HEK293 (cell line): Measurements from ENCODE around the gene TSPAN3.
A peak's percentile ranks its signal among the peaks of the same experiment; 100 is the strongest.

Experiments used
- CTCF ChIA-PET: fragments of 350-600 bp; formaldehyde crosslinking; extraction: SDS; loops from one replicate; lab custom pipeline; 2021; ENCODE audit warnings: antibody characterized with exemption; lab: Yijun Ruan, JAX
- POLR2A ChIA-PET: fragments of 300-600 bp; formaldehyde crosslinking; extraction: SDS; loops from one replicate; lab custom pipeline; 2020; ENCODE audit warnings: antibody characterized with exemption, inconsistent platforms; lab: Yijun Ruan, JAX
- H3K27ac ChIP-seq: fragments of 200-500 bp; sonication (Bioruptor generic); 2 replicates; pipeline ENCODE4 v1.5.1; 2014; ENCODE audit warnings: low read depth, low read length, control low read depth, inconsistent platforms; ENCODE audit errors: extremely low read depth
- H3K36me3 ChIP-seq, 2 experiments: fragments of 200-500 bp in 1 of 2; sonication (Bioruptor generic) in 1 of 2; 1 replicate in 1 of 2; 2 replicates in 1 of 2; pipeline ENCODE4 v1.5.1; 2014 to 2017; ENCODE audit warnings: inconsistent platforms in 2 of 2, low read length in 2 of 2; ENCODE audit not compliant: control insufficient read depth in 2 of 2, insufficient read depth in 1 of 2
- H3K4me1 ChIP-seq: fragments of 200-500 bp; sonication (Bioruptor generic); 2 replicates; pipeline ENCODE4 v1.5.1; 2014; ENCODE audit warnings: mild to moderate bottlenecking, low read length, inconsistent platforms; ENCODE audit not compliant: control insufficient read depth, insufficient read depth
- H3K4me3 ChIP-seq: 2 replicates; pipeline ENCODE4 v1.5.1; 2011; ENCODE audit warnings: low read depth, mild to moderate bottlenecking, control low read depth, low read length, moderate library complexity
- H3K9me3 ChIP-seq: fragments of 200-500 bp; sonication (Bioruptor generic); 2 replicates; pipeline ENCODE4 v1.5.1; 2014; ENCODE audit warnings: low read depth, low read length, inconsistent platforms; ENCODE audit not compliant: control insufficient read depth, insufficient read depth
- HOXC10 ChIP-seq: sonication (generic); formaldehyde crosslinking; IDR thresholded peaks from 2 replicates; pipeline ENCODE4 v1.8.1; 2023; ENCODE audit warnings: mild to moderate bottlenecking, missing genetic modification reagents
- HOXD13 ChIP-seq: sonication (generic); formaldehyde crosslinking; IDR thresholded peaks from 2 replicates; pipeline ENCODE4 v1.8.0; 2022; ENCODE audit warnings: missing genetic modification reagents, borderline replicate concordance
- KLF9 ChIP-seq: fragments of 450-650 bp; formaldehyde crosslinking; IDR thresholded peaks from 2 replicates; pipeline ENCODE4 v1.5.1; 2016; ENCODE audit warnings: missing biosample characterization, missing genetic modification characterization, low read depth
- MZF1 ChIP-seq: fragments of 450-650 bp; formaldehyde crosslinking; IDR thresholded peaks from 2 replicates; pipeline ENCODE4 v1.5.1; 2017; ENCODE audit warnings: missing biosample characterization, missing genetic modification characterization, borderline replicate concordance
- PRDM10 ChIP-seq: fragments of 450-650 bp; formaldehyde crosslinking; IDR thresholded peaks from 2 replicates; pipeline ENCODE4 v1.5.1; 2016; ENCODE audit warnings: missing biosample characterization, missing genetic modification characterization
- SALL2 ChIP-seq: fragments of 450-650 bp; formaldehyde crosslinking; IDR thresholded peaks from 2 replicates; pipeline ENCODE4 v1.5.0; 2017; ENCODE audit warnings: missing biosample characterization, mild to moderate bottlenecking, missing genetic modification characterization, borderline replicate concordance
- SP3 ChIP-seq: fragments of 450-650 bp; formaldehyde crosslinking; IDR thresholded peaks from 2 replicates; pipeline ENCODE4 v1.5.1; 2016; ENCODE audit warnings: missing biosample characterization, missing genetic modification characterization
- SP7 ChIP-seq: fragments of 450-650 bp; formaldehyde crosslinking; IDR thresholded peaks from 2 replicates; pipeline ENCODE4 v1.5.1; 2016; ENCODE audit warnings: missing biosample characterization, missing genetic modification characterization
- ZBTB1 ChIP-seq: fragments of 450-650 bp; formaldehyde crosslinking; IDR thresholded peaks from 2 replicates; pipeline ENCODE4 v1.5.1; 2016; ENCODE audit warnings: missing biosample characterization, missing genetic modification characterization
- ZNF10 ChIP-seq: fragments of 450-650 bp; formaldehyde crosslinking; IDR thresholded peaks from 2 replicates; pipeline ENCODE4 v1.5.1; 2017; ENCODE audit warnings: missing biosample characterization, missing genetic modification characterization
- ZNF121 ChIP-seq: fragments of 450-650 bp; formaldehyde crosslinking; IDR thresholded peaks from 2 replicates; pipeline ENCODE4 v1.5.1; 2016; ENCODE audit warnings: missing biosample characterization, missing genetic modification characterization
- ZNF19 ChIP-seq: fragments of 450-650 bp; formaldehyde crosslinking; IDR thresholded peaks from 2 replicates; pipeline ENCODE4; 2016; ENCODE audit warnings: missing biosample characterization, missing genetic modification characterization, low read depth
- ZNF311 ChIP-seq: fragments of 450-650 bp; formaldehyde crosslinking; IDR thresholded peaks from 2 replicates; pipeline ENCODE4 v1.5.1; 2017; ENCODE audit warnings: missing biosample characterization, missing genetic modification characterization, borderline replicate concordance
- ZNF362 ChIP-seq: fragments of 450-650 bp; formaldehyde crosslinking; IDR thresholded peaks from 2 replicates; pipeline ENCODE4 v1.5.1; 2016; ENCODE audit warnings: missing biosample characterization, missing genetic modification characterization
- ZNF510 ChIP-seq: fragments of 450-650 bp; formaldehyde crosslinking; IDR thresholded peaks from 2 replicates; pipeline ENCODE4 v1.5.1; 2018; ENCODE audit warnings: mild to moderate bottlenecking, missing genetic modification characterization, missing biosample characterization; ENCODE audit not compliant: insufficient replicate concordance
- ZNF549 ChIP-seq: fragments of 450-650 bp; IDR thresholded peaks from 2 replicates; pipeline ENCODE4 v1.5.1; 2018; ENCODE audit warnings: missing biosample characterization, missing genetic modification characterization, mild to moderate bottlenecking, inconsistent platforms, moderate library complexity
- ZNF561 ChIP-seq: fragments of 450-650 bp; IDR thresholded peaks from 2 replicates; pipeline ENCODE4 v1.5.1; 2018; ENCODE audit warnings: missing biosample characterization, missing genetic modification characterization, borderline replicate concordance
- ZNF654 ChIP-seq: fragments of 450-650 bp; formaldehyde crosslinking; IDR thresholded peaks from 2 replicates; pipeline ENCODE4 v1.5.1; 2016; ENCODE audit warnings: low read depth, missing biosample characterization, missing genetic modification characterization
- ZNF660 ChIP-seq: fragments of 450-650 bp; IDR thresholded peaks from 2 replicates; pipeline ENCODE4 v1.5.1; 2018; ENCODE audit warnings: missing biosample characterization, mild to moderate bottlenecking, missing genetic modification characterization
- ZNF692 ChIP-seq: fragments of 450-650 bp; formaldehyde crosslinking; IDR thresholded peaks from 2 replicates; pipeline ENCODE4 v1.5.1; 2016; ENCODE audit warnings: missing biosample characterization, missing genetic modification characterization
- ZNF747 ChIP-seq: fragments of 450-650 bp; formaldehyde crosslinking; IDR thresholded peaks from 2 replicates; pipeline ENCODE4 v1.5.1; 2016; ENCODE audit warnings: missing biosample characterization, missing genetic modification characterization
- ZNF768 ChIP-seq: fragments of 450-650 bp; formaldehyde crosslinking; IDR thresholded peaks from 2 replicates; pipeline ENCODE4 v1.5.1; 2018; ENCODE audit warnings: missing biosample characterization, mild to moderate bottlenecking, missing genetic modification characterization
- ZSCAN5A ChIP-seq: fragments of 450-650 bp; formaldehyde crosslinking; IDR thresholded peaks from 2 replicates; pipeline ENCODE4 v1.5.1; 2016; ENCODE audit warnings: missing biosample characterization, missing genetic modification characterization
- ZXDB ChIP-seq: fragments of 450-650 bp; formaldehyde crosslinking; IDR thresholded peaks from 2 replicates; pipeline ENCODE4 v1.5.1; 2016; ENCODE audit warnings: missing biosample characterization, missing genetic modification characterization
- TF ChIP-seq, protein P1 (sequence below): fragments of 450-650 bp; formaldehyde crosslinking; IDR thresholded peaks from 2 replicates; pipeline ENCODE4 v1.5.1; 2016; ENCODE audit warnings: missing biosample characterization, missing genetic modification characterization
- TF ChIP-seq, protein P2 (sequence below): fragments of 450-650 bp; formaldehyde crosslinking; IDR thresholded peaks from 2 replicates; pipeline ENCODE4 v1.5.1; 2016; ENCODE audit warnings: missing biosample characterization, missing genetic modification characterization, borderline replicate concordance

The TSPAN3 gene

DNA sequence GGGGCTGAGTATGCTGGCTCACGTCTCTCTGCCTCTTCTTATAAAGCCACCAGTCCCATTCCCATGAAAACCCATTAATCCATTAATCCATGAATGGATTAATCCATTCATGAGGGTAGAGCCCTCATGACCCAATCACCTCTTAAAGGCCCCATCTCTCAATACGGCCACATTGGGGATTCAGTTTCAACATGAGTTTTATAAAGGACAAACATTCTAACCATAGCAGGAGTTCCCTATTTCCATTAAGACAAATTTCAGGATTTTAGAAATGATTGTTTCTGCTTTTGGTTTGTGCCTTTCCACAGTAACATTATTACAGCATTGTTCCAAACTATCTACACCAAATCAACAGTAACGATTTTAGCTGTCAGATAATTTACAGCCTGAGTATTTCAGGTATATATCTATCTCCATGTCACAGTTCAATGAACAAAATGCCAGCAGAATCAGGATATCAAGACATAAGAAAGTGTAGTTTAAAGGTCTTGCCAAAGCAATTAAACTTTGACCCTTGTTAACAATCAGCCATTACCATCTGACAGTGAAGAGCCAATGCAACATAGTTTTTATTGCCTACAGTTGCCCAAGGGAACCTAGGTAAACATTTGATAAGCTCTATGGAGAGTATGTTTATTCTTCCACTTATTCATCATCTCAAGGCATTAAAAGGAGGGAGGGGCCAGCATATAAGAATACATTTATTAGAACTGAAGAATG lies 3.8 kb downstream of the TSPAN3 start:
- POLR2A ChIA-PET: interaction anchor here (1.0 kb wide), 1 partner anchor 9 kb away, joined by 4 read pairs; no protein-coding TSS in a partner anchor
- TF ChIP-seq ZNF19 (tag by site-specific recombination): no peak
- peak; percentile 52 for TF ChIP-seq SP3 (tag by site-specific recombination)
- TF ChIP-seq SP7 (tag by site-specific recombination): peak; percentile 81
- TF ChIP-seq ZNF549 (tag by site-specific recombination): no peak
- TF ChIP-seq, protein P1, sequence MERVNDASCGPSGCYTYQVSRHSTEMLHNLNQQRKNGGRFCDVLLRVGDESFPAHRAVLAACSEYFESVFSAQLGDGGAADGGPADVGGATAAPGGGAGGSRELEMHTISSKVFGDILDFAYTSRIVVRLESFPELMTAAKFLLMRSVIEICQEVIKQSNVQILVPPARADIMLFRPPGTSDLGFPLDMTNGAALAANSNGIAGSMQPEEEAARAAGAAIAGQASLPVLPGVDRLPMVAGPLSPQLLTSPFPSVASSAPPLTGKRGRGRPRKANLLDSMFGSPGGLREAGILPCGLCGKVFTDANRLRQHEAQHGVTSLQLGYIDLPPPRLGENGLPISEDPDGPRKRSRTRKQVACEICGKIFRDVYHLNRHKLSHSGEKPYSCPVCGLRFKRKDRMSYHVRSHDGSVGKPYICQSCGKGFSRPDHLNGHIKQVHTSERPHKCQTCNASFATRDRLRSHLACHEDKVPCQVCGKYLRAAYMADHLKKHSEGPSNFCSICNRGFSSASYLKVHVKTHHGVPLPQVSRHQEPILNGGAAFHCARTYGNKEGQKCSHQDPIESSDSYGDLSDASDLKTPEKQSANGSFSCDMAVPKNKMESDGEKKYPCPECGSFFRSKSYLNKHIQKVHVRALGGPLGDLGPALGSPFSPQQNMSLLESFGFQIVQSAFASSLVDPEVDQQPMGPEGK (tag by site-specific recombination): peak; percentile 46; the same call in 1 of the 2 replicates
- TF ChIP-seq ZSCAN5A (tag by site-specific recombination): no peak
- no peak for TF ChIP-seq ZNF121 (tag by site-specific recombination)
- peak; percentile 87; the same call in 1 of the 2 replicates for TF ChIP-seq ZNF561 (tag by site-specific recombination)
- no peak for TF ChIP-seq ZNF311
- peak; percentile 85; the same call in 1 of the 2 replicates for TF ChIP-seq HOXD13
- peak; percentile 55; the same call in 1 of the 2 replicates for TF ChIP-seq ZNF692 (tag by site-specific recombination)
- TF ChIP-seq PRDM10 (tag by site-specific recombination): peak; percentile 65; the same call in 1 of the 2 replicates
- TF ChIP-seq ZNF654: no peak
- TF ChIP-seq ZXDB: peak; percentile 97
- TF ChIP-seq KLF9: no peak
- no peak for TF ChIP-seq ZNF510 (tag by site-specific recombination)
- TF ChIP-seq, protein P2, sequence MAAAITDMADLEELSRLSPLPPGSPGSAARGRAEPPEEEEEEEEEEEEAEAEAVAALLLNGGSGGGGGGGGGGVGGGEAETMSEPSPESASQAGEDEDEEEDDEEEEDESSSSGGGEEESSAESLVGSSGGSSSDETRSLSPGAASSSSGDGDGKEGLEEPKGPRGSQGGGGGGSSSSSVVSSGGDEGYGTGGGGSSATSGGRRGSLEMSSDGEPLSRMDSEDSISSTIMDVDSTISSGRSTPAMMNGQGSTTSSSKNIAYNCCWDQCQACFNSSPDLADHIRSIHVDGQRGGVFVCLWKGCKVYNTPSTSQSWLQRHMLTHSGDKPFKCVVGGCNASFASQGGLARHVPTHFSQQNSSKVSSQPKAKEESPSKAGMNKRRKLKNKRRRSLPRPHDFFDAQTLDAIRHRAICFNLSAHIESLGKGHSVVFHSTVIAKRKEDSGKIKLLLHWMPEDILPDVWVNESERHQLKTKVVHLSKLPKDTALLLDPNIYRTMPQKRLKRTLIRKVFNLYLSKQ: no peak
- no peak for TF ChIP-seq HOXC10 (CRISPR knock-in tag)
- peak; percentile 67; the same call in 1 of the 2 replicates for TF ChIP-seq ZNF10
- TF ChIP-seq SALL2: no peak
- no peak for TF ChIP-seq MZF1 (tag by site-specific recombination)
- TF ChIP-seq ZBTB1 (tag by site-specific recombination): 0 out of 2 replicates have a peak, but pooled peaks have one; percentile 66
- TF ChIP-seq ZNF362: 0 out of 2 replicates have a peak, but pooled peaks have one; percentile 17
- no peak for TF ChIP-seq ZNF768 (tag by site-specific recombination)
- no peak for TF ChIP-seq ZNF660 (tag by site-specific recombination)
- TF ChIP-seq ZNF747: no peak

More for the DNA sequence above, 3.8 kb downstream of the TSPAN3 start:
- CTCF ChIA-PET: interaction anchor here (2.3 kb wide), 1 partner anchor 32 kb away, joined by 10 read pairs; no protein-coding TSS in a partner anchor
- Histone ChIP-seq H3K36me3 (peaks cover 5 to 8% of the 10 kb centered on the region in 2 experiments; a peak in 2 of 3 replicates), H3K4me1 (peaks cover 54% of the 10 kb centered on the region), H3K9me3 (no peaks in the 10 kb centered on the region), H3K27ac (peak overlapping the region; percentile 78), H3K4me3 (no peak overlapping the region)
